BLaER1 (cell line): ENCODE measurements around the gene DPY19L3.

Experiments used
- H3K27ac ChIP-seq: shearing (Covaris generic); formaldehyde crosslinking; 2 replicates; pipeline ENCODE4 v1.8.1; 2022
- H3K27me3 ChIP-seq: shearing (Covaris generic); formaldehyde crosslinking; 2 replicates; pipeline ENCODE4 v1.8.1; 2022
- H3K36me3 ChIP-seq: shearing (Covaris generic); formaldehyde crosslinking; 2 replicates; pipeline ENCODE4 v1.8.1; 2022
- H3K4me1 ChIP-seq: shearing (Covaris generic); formaldehyde crosslinking; 2 replicates; pipeline ENCODE4 v1.8.1; 2022
- H3K4me2 ChIP-seq: shearing (Covaris generic); formaldehyde crosslinking; 2 replicates; pipeline ENCODE4 v1.8.1; 2022
- H3K4me3 ChIP-seq: shearing (Covaris generic); formaldehyde crosslinking; 2 replicates; pipeline ENCODE4 v1.8.1; 2022
- H3K9ac ChIP-seq: shearing (Covaris generic); formaldehyde crosslinking; 2 replicates; pipeline ENCODE4 v1.8.1; 2022
- H3K9me3 ChIP-seq: shearing (Covaris generic); formaldehyde crosslinking; 2 replicates; pipeline ENCODE4 v1.8.1; 2022
- H4K20me1 ChIP-seq: shearing (Covaris generic); formaldehyde crosslinking; 2 replicates; pipeline ENCODE4 v1.8.1; 2022
- Cebpa-rat ChIP-seq: shearing (Covaris generic); IDR thresholded peaks from 2 replicates; pipeline ENCODE4 v1.8.1; 2022

DPY19L3 gene

DNA sequence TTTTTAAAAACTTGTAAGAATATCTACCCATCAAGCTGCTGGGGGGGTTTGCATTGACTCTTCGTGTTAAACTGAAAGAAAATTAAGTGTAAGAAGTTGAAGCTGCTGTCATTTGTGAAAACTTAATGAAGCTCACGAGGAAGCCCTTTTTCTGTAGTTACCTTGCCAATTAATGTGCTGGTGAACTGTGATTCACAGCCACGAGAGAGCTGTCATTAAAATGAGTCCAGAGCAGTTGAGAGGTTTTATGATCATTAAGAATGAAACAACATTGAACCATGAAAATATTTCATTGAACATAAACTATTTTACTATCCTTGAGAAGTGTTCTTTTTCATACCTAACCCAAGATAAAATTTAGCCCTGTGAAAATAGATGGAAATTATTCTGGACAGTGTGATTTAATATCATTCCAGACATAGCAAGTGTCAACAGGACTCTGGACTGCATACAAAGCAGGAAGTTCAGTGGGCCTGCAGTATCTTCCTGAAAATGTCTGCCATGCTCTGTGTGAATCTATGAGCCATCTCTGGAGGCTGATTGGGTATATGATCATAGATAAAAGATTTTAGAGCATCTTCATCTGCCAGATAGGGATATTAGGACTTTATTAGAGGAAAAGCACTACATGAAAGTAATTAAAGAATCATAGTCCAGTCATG lies 53.8 kb downstream of the DPY19L3 start:
- Histone ChIP-seq H3K9ac (no peak overlapping the region), H3K27me3 (no peaks in the 10 kb centered on the region), H4K20me1 (no peaks in the 10 kb centered on the region), H3K36me3 (peaks cover 62% of the 10 kb centered on the region), H3K27ac (no peak overlapping the region), H3K4me3 (no peak overlapping the region), H3K9me3 (no peaks in the 10 kb centered on the region), H3K4me2 (no peak overlapping the region), H3K4me1 (peaks cover 19% of the 10 kb centered on the region)
- TF ChIP-seq Cebpa-rat, result no peak

- Histone ChIP-seq H3K4me2 (no peak overlapping the region), H3K9me3 (no peaks in the 10 kb centered on the region), H3K4me1 (peaks cover 19% of the 10 kb centered on the region), H3K27me3 (no peaks in the 10 kb centered on the region), H3K27ac (no peak overlapping the region), H3K9ac (no peak overlapping the region), H3K4me3 (no peak overlapping the region), H4K20me1 (no peaks in the 10 kb centered on the region), H3K36me3 (peaks cover 56% of the 10 kb centered on the region)
- no peak for TF ChIP-seq Cebpa-rat
Observed at GRCh38 chr19:32460476-32460875, 54.9 kb downstream of the DPY19L3 start.

GRCh38 chr19:32464279-32464678 lies 58.7 kb downstream of the DPY19L3 start:
- no peak overlapping the region for H3K27ac ChIP-seq
- TF ChIP-seq Cebpa-rat, result no peak
- no peaks in the 10 kb centered on the region for H4K20me1 ChIP-seq
- H3K4me2 ChIP-seq, result no peak overlapping the region
- no peak overlapping the region for H3K4me3 ChIP-seq
- H3K9me3 ChIP-seq, result no peaks in the 10 kb centered on the region
- H3K27me3 ChIP-seq, result no peaks in the 10 kb centered on the region
- H3K4me1 ChIP-seq, result no peaks in the 10 kb centered on the region
- H3K9ac ChIP-seq, result no peak overlapping the region
- peaks cover 31% of the 10 kb centered on the region; the same call in 1 of the 2 replicates for H3K36me3 ChIP-seq

DNA sequence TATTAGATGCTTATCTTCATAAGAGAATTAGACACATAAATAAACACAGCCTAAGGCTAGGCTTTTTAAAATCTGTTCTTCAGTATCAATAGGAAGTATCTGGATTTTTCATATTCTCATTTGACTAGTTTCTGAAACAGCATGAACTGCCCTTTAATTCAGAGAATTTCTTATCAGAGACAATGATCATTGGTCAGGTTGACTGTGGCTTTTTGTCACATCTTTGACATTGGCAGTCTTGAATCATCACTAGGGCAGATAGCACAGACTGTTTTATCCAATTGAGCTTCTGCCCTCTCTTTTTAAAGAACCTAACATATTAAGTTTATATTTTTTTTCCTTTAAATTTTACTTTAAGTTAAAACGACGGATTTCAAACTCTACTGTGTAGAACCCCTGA lies 59.6 kb downstream of the DPY19L3 start:
- Histone ChIP-seq H3K27me3 (no peaks in the 10 kb centered on the region), H3K4me1 (no peaks in the 10 kb centered on the region), H3K36me3 (peaks cover 30% of the 10 kb centered on the region; the same call in 1 of the 2 replicates), H3K9me3 (no peaks in the 10 kb centered on the region), H3K9ac (no peak overlapping the region), H3K27ac (no peak overlapping the region), H3K4me3 (no peak overlapping the region), H3K4me2 (no peak overlapping the region), H4K20me1 (no peaks in the 10 kb centered on the region)
- no peak for TF ChIP-seq Cebpa-rat

GRCh38 chr19:32469795-32470194 lies 64.2 kb downstream of the DPY19L3 start:
- H3K4me1 ChIP-seq, result peaks cover 21% of the 10 kb centered on the region
- H3K27ac ChIP-seq, result no peak overlapping the region
- H3K4me2 ChIP-seq, result no peak overlapping the region
- no peak overlapping the region for H3K9ac ChIP-seq
- peaks cover 30% of the 10 kb centered on the region for H3K36me3 ChIP-seq
- no peaks in the 10 kb centered on the region for H3K27me3 ChIP-seq
- no peak overlapping the region for H3K4me3 ChIP-seq
- H3K9me3 ChIP-seq, result no peaks in the 10 kb centered on the region
- no peak for TF ChIP-seq Cebpa-rat
- H4K20me1 ChIP-seq, result no peaks in the 10 kb centered on the region

DNA sequence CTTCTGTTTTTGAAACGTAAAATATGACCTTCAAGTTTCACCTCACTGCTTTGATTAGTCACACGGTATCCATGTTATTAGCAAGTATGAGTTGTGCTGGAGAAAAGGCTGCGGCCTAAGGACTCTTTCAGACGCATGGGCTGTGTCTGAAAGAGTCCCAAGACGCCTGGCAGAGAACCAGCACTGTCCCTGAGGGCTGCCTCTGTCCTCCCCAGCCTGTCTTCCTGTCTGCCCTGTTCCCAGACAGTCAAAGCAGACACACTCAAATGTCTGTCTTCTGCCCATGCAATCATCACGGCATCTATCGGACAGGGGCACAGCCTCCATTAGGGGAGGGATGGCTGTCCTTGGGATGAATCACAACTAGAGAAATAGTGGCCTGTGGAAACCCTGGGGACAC lies 65.5 kb downstream of the DPY19L3 start:
- Histone ChIP-seq H3K9ac (peak overlapping the region; percentile 56), H3K4me3 (no peak overlapping the region), H4K20me1 (no peaks in the 10 kb centered on the region), H3K4me2 (peak overlapping the region; percentile 62), H3K27ac (0 out of 2 replicates have a peak overlapping the region, but pooled peaks have one; percentile 20), H3K27me3 (no peaks in the 10 kb centered on the region), H3K4me1 (peaks cover 21% of the 10 kb centered on the region), H3K36me3 (peaks cover 30% of the 10 kb centered on the region), H3K9me3 (no peaks in the 10 kb centered on the region)
- TF ChIP-seq Cebpa-rat, result no peak

DNA sequence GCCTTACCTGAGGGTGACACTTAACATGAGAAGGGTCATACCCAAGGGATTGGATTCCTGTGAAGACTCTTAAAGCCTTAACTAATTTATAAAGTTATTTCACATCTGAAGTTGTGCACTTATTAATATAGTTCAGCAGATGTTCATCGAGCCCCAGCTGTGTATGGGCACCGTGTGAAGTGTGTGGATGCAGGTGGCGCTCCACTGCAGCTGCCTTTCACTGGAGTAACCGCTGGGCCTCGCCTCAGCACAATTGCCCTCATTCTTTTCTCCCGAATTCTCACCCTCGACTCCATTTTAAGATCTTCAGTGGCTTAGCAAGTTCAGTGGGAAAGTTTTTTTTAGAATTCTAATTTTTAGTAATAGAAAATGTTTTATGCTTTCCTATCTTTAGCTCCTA lies 66.2 kb downstream of the DPY19L3 start:
- TF ChIP-seq Cebpa-rat, result no peak
- Histone ChIP-seq H3K27me3 (no peaks in the 10 kb centered on the region), H3K4me1 (peaks cover 21% of the 10 kb centered on the region), H3K9me3 (no peaks in the 10 kb centered on the region), H3K9ac (no peak overlapping the region), H3K4me3 (no peak overlapping the region), H3K36me3 (peaks cover 30% of the 10 kb centered on the region), H3K4me2 (peak overlapping the region; percentile 62), H3K27ac (no peak overlapping the region), H4K20me1 (no peaks in the 10 kb centered on the region)

DNA sequence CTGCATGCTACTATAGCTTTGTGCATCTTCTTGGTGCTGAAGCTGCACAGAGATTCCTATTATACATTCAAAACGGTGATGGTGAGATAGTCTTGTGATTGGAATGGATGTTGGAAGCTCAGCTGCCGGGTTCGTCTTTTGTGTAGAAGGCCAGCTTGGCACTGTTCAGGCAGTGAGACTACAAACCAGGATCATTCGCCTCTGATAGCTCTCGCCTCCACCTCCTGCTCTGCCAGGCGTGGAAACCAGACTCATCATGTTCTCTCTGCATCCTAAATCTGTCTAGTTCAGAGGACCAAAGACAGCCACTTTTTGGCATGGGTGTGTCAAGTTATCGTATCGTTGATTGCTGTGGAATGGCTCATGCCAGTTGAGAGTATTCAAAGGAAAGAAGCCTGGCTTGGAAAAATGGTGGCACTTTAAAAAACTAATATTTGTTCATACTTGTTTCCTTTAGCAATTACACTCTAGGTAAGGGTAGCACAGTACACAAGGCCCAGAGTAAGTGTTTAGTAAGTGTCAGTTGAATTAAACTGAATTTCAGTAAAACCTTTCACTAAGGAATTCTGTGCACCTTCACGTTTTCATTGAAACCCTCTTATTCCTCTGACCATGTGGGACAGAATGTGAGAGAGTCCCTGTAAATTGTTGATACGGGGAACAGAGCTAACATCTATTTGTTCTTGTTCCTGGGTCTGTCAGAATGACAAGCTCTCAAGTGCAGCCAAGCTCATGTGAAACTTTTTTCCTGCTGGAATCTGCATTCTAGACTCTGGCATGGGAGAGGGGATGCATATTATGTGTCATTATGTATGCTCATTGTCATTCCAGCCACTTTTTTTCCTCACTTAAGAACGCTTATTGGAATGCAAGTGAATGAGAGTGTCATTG lies 69.8 kb downstream of the DPY19L3 start:
- Histone ChIP-seq H3K27me3 (no peaks in the 10 kb centered on the region), H3K27ac (no peak overlapping the region), H3K36me3 (peaks cover 48% of the 10 kb centered on the region), H3K9ac (no peak overlapping the region), H4K20me1 (no peaks in the 10 kb centered on the region), H3K4me2 (no peak overlapping the region), H3K4me3 (no peak overlapping the region), H3K4me1 (peaks cover 21% of the 10 kb centered on the region), H3K9me3 (peaks cover 7% of the 10 kb centered on the region; the same call in 1 of the 2 replicates)
- no peak for TF ChIP-seq Cebpa-rat

DNA sequence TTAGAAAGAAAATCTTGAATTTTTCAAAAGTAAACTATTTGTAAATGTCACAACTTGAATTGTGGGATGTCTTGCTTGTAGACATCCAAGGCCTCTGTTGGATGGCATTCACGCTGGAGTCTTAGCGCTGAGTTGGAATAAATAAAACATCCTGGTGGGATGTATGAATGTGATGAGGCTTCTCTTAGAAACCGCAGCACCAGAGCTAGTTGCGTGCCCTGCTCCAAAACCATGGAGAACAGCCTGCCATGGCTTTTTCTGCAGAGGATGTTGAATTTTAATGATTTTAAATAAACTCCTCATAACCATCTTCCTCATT lies 70.4 kb downstream of the DPY19L3 start:
- peaks cover 54% of the 10 kb centered on the region for H3K36me3 ChIP-seq
- peaks cover 7% of the 10 kb centered on the region; the same call in 1 of the 2 replicates for H3K9me3 ChIP-seq
- H3K9ac ChIP-seq, result no peak overlapping the region
- no peaks in the 10 kb centered on the region for H3K27me3 ChIP-seq
- no peak overlapping the region for H3K27ac ChIP-seq
- no peaks in the 10 kb centered on the region for H4K20me1 ChIP-seq
- H3K4me3 ChIP-seq, result no peak overlapping the region
- H3K4me1 ChIP-seq, result peaks cover 15% of the 10 kb centered on the region
- no peak overlapping the region for H3K4me2 ChIP-seq
- no peak for TF ChIP-seq Cebpa-rat

- Histone ChIP-seq H3K36me3 (peaks cover 79% of the 10 kb centered on the region), H3K27me3 (no peaks in the 10 kb centered on the region), H3K9ac (no peak overlapping the region), H3K9me3 (peaks cover 7% of the 10 kb centered on the region; the same call in 1 of the 2 replicates), H3K4me3 (no peak overlapping the region), H3K27ac (no peak overlapping the region), H4K20me1 (no peaks in the 10 kb centered on the region), H3K4me2 (no peak overlapping the region), H3K4me1 (no peaks in the 10 kb centered on the region)
- no peak for TF ChIP-seq Cebpa-rat
Observed at GRCh38 chr19:32480321-32480720, 74.8 kb downstream of the DPY19L3 start.
